GM18517 (cell line): ENCODE results near the gene TXNL4B.
"Not testable (repeated sequence)": the region's sequence is repeated elsewhere in the genome, so short reads cannot be mapped to it uniquely, and the experiment has no call there.

ENCODE experiments used
- ATAC-seq: cut with Tn5 transposase; IDR thresholded peaks from one replicate; pipeline ENCODE4 v1.9.1; 2021; ENCODE audit warnings: mild to moderate bottlenecking, moderate library complexity; ENCODE audit not compliant: unreplicated experiment

The TXNL4B gene

DNA sequence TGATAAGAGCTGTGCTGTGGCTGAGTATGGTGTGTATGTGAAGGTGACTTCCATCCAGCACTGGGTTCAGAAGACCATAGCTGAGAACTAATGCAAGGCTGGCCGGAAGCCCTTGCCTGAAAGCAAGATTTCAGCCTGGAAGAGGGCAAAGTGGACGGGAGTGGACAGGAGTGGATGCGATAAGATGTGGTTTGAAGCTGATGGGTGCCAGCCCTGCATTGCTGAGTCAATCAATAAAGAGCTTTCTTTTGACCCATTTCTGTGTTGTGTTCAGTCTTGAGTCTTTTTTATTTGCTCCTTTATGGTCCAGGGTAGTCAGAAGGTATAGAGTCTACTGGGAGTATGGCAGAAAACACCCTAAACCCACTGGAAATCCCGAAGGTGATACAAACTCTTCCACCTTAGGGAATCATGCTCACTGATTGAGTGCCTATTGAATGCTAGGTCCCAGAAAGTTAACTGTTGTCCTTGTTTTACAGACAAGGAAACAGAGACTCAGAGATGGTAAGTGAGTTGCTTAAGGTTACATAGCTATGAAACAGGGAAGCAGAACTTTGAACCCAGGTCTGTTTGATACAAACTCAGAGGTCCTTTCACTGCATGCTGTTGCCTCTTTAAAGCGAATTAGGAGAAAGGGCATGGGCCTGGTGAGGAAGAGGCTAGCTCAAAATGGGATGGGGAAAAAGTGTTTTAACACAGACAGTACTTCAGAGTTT lies 16.3 kb downstream of the TXNL4B start:
- ATAC-seq = not testable (repeated sequence)

GRCh38 chr16:72075067-72075466 lies 18.4 kb downstream of the TXNL4B start:
- ATAC-seq = not testable (repeated sequence)

DNA sequence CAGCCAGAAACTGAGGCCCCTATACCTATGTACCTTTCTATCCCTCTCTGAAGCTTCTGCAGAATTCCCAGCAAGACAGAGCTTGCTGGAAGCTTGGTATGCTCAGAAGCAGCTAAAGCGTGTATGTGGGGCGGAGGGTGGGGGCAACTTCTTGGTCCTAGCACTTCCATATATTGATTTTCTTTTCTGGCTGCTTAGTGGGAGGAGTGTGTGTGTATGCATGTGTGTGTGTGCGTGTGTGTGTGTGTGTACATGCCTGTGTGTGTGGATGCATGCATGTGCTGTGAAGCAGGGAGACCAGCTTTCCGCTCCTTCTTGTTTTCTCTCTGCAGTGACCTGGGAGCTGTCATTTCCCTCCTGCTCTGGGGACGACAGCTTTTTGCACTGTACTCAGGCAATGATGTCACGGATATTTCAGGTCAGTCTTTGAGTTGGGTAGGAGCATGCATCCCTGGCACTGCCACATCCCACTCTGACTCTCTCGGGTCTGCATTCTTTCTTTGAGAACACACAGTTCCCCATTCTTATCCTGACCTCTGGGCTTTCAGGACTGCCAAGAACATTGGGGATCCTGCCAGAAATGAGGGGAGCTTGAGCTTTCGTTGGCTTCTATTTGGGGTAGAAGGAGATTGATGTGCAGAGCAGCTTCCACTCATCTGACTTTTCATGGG lies 19.7 kb downstream of the TXNL4B start:
- ATAC-seq = no peak

- no peak for ATAC-seq
Measured at GRCh38 chr16:72072514-72073342, 20.7 kb downstream of the TXNL4B start.

DNA sequence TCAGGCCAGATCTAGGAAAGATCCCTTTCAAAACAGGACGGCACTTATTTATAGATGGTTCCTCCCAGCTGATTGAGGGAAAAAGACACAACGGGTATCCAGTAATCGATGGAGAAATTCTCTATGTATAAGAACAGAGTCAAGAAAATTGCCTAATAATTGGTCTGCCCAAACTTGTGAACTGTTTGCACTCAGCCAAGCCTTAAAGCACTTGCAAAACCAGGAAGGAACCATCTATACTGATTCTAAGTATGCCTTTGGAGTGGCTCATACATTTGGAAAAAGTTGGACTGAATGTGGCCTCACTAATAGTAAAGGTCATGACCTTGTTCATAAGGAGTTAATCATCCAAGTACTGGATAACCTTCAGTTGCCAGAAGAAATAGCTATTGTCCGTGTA lies 24.5 kb downstream of the TXNL4B start:
- no peak for ATAC-seq

DNA sequence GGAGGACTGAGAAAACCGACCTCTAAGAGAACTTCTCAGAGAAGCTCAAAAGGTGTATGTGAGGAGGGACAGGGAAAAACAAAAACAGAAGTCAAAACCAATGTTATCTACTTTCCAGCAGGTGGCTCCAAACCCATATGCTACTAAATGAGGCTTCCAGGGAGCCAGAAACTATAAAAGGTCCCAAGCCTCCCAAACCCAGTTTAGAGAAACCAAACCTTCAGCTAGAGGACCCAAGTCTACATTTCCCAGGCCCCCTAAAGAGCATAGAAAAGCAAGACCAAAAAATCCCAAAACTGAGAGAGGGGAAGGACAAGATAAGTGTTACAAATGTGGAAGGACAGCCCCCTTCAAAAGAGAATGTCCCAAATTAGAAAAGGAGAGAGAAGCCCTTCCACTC lies 26.7 kb downstream of the TXNL4B start:
- no peak for ATAC-seq

DNA sequence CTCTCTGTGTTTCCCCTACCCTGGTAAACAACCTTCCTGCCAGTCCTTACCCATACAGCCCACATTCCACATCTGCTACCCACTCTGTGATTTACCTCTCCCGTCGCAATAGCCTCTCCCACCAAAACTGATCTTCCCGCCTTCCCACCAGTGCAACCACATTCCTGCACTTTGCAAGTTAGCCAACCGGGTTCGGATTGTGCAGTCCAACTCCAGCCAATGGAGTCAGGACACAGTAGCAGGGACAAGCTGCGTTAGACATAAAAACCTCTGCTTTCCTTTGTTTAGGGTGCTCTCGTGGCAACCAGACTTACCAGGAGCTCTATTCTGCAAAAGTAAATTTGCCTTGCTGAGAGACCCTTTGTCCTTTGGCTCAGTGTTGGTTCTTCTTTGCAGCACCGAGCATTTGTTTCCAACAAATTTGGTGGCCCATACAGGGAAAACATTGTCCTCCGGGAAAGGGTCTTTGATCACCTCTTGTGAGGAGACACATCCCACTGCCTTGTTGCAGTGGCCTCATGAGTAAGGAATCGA lies 29.0 kb downstream of the TXNL4B start:
- ATAC-seq = no peak

- no peak for ATAC-seq
Measured at GRCh38 chr16:72061564-72061963, 31.9 kb downstream of the TXNL4B start.

GRCh38 chr16:72060405-72060804 lies 33.0 kb downstream of the TXNL4B start:
- no peak for ATAC-seq

GRCh38 chr16:72059060-72059459 lies 34.4 kb downstream of the TXNL4B start:
- ATAC-seq = not testable (repeated sequence)

DNA sequence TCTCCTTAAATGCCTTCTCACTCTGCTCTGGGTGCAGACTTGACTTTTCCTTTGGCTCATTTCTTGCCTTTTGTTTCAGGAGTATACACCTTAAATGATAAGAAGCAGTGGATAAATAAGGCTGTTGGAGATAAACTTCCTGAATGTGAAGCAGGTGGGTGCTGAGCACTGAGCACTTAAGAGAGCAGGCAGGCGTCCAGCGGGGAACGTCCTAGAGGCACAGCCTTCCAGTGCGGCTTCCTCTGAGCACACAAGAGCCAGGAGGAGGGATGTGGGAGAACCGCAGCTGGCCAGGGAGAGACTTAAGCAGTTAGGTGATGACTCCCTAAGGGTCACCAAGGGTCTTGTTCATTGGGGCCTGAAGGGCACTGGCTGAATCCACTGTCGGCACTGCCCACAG lies 36.1 kb downstream of the TXNL4B start:
- not testable (repeated sequence) for ATAC-seq

GRCh38 chr16:72055911-72056310 lies 37.5 kb downstream of the TXNL4B start:
- no peak for ATAC-seq

GRCh38 chr16:72054254-72054847 lies 39.1 kb downstream of the TXNL4B start, which contains the start of gene HP:
Gene HP (plus strand): TSS chr16:72054505. CDS start chr16:72054653, 148 bp downstream.
- ATAC-seq = not testable (repeated sequence)

DNA sequence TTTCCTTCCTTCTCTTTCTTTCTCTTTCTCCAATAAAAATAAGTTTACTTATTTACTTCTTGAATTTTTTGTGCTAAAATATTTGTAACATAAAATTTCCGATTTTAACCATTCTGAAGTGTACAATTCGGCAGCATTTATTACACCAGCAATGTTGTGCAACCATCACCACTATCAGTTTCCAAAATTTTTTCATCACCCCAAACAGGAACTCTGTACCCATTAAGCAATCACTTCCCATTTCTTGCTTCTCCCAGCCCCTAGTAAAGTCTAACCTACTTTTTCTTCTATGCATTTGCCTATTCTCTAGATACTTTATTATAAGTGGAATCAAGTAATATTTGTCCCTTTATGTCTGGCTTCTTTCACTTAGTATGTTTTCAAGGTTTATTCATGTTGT lies 41.6 kb downstream of the TXNL4B start:
- ATAC-seq = no peak

DNA sequence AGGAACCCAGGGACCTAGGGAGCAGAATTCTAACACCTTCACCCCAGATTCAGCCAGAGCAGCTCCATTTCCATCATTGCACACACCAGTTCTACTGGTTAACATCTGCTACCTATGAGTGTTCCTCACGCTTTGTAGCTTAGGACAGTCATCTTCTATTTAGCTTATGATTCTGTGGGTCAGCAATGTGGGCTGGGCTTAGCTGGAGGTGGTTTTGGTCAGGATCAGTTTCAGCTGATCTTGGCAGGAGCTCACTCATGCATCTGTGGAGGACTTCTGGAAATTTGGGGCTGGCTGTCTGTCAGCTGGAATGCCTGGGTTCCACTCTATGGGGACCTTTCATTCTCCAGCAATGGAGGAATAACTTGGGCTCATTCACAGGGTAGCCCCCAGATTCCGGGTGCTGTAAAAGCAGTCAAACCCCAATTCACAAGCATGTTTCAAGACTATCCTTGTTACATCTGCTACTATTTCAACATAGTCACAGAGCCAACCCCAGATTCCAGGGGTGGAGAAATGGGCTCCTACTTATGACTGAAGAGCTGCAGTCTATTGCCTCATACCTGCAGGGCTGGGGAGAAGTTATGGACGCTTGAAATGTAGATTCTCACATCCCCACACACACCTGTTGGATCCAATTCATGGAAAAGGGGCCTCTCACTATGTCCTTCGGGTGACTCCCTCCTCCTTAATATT lies 42.5 kb downstream of the TXNL4B start:
- ATAC-seq = no peak

DNA sequence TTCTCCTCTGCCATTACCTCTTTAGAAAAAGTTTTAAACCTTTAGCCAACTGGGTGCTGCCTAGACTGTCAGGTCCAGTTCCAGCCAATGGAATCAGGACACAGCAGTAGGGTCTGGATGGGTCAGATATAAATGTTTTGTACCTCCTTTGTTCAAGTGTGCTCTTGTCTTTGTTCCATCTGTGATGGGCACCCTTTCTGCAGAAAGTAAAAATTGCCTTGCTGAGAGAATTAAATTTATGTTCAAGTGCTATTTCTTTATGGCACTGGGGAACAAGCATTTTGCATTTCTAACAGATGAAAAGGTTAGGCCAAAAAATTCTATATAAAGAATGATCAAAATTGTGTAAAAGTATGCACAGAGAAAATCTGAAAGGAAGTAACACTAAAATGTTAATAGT lies 44.3 kb downstream of the TXNL4B start:
- ATAC-seq = no peak

- no peak for ATAC-seq
Measured at GRCh38 chr16:72044825-72045359, 48.5 kb downstream of the TXNL4B start.

GRCh38 chr16:72044296-72044695 lies 49.1 kb downstream of the TXNL4B start:
- ATAC-seq = no peak

- ATAC-seq = no peak
Measured at GRCh38 chr16:72043539-72043938, 49.9 kb downstream of the TXNL4B start.

DNA sequence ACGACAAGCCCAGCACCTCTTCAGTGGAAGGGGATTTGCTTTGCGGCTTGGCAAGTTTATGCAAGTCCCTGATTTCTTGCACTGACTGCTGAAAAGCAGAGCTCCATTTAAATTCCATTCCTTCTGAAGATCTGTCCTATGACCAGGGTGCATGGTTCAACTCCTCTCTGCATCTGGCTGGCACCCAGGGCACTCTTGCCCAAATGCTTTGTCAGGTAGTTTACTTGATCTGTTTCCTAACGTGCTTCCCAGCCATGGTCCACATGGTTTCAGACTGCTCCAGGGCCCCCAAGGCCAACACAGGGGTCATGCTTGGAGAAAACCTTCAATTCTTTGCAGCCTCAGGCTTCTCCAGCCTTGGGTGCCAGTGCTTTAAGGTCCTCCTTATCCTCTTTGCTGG lies 50.4 kb downstream of the TXNL4B start:
- ATAC-seq = no peak
